Liver (tissue), 9 donors: ENCODE results near the gene MCTP1. TPM values are rescaled to one million over a fixed set of nuclear protein-coding genes. Genes with fewer than 3 reads are reported as not detected.

Experiments
- DNase-seq: peaks from one replicate; pipeline ENCODE4 v3.0.0-alpha.2; 2017; ENCODE audit warnings: low spot score
- H3K27ac ChIP-seq, 2 donors: one replicate each; pipeline ENCODE4 v1.7.0; 2013; ENCODE audit warnings: inconsistent platforms in 2 of 2, low read length in 2 of 2, control low read depth in 1 of 2, low read depth in 1 of 2, mild to moderate bottlenecking in 1 of 2
- H3K27me3 ChIP-seq, 4 donors: one replicate each; pipeline versions ENCODE4 v1.6.1 to v1.7.0; 2013; ENCODE audit warnings: low read length in 3 of 4, inconsistent platforms in 1 of 4, mild to moderate bottlenecking in 1 of 4, moderate library complexity in 1 of 4; ENCODE audit not compliant: control insufficient read depth in 4 of 4, insufficient read depth in 4 of 4
- H3K36me3 ChIP-seq, 4 donors: one replicate each; pipeline versions ENCODE4 v1.6.1 to v1.7.0; 2013; ENCODE audit warnings: low read length in 3 of 4, mild to moderate bottlenecking in 3 of 4, low read depth in 1 of 4, moderate library complexity in 1 of 4; ENCODE audit not compliant: control insufficient read depth in 4 of 4, insufficient read depth in 3 of 4
- H3K4me1 ChIP-seq, 4 donors: one replicate each; pipeline versions ENCODE4 v1.6.1 to v1.7.0; 2013; ENCODE audit warnings: low read length in 3 of 4, mild to moderate bottlenecking in 3 of 4, moderate library complexity in 1 of 4; ENCODE audit not compliant: control insufficient read depth in 4 of 4, insufficient read depth in 4 of 4
- H3K4me3 ChIP-seq, 3 donors: one replicate each; pipeline versions ENCODE4 v1.6.1 to v1.7.0; 2013; ENCODE audit warnings: low read length in 3 of 3, control low read depth in 1 of 3, low read depth in 1 of 3, mild to moderate bottlenecking in 1 of 3
- H3K9ac ChIP-seq, 2 donors: one replicate each; pipeline ENCODE4 v1.7.0; 2013; ENCODE audit warnings: low read length in 2 of 2, mild to moderate bottlenecking in 2 of 2, moderate library complexity in 2 of 2, control low read depth in 1 of 2, low read depth in 1 of 2
- H3K9me3 ChIP-seq, 4 donors: one replicate each; pipeline versions ENCODE4 v1.6.1 to v1.7.0; 2013; ENCODE audit warnings: low read length in 3 of 4; ENCODE audit not compliant: control insufficient read depth in 4 of 4
- ATF3 ChIP-seq: IDR thresholded peaks from 2 replicates; pipeline ENCODE4 v1.6.1; 2016; ENCODE audit warnings: antibody characterized with exemption
- FOXA1 ChIP-seq: IDR thresholded peaks from 2 replicates; pipeline ENCODE4 v1.6.1; 2016; ENCODE audit warnings: antibody characterized with exemption
- FOXA2 ChIP-seq: IDR thresholded peaks from 2 replicates; pipeline ENCODE4 v1.6.1; 2016; ENCODE audit warnings: antibody characterized with exemption
- GABPA ChIP-seq, 2 donors: IDR thresholded peaks in 1 of 2; conservative IDR thresholded peaks in 1 of 2; 2 replicates each; pipeline ENCODE4 v1.6.1; 2016; ENCODE audit warnings: antibody characterized with exemption in 2 of 2, mild to moderate bottlenecking in 1 of 2, moderate library complexity in 1 of 2
- HNF4A ChIP-seq, 2 donors: conservative IDR thresholded peaks; 2 replicates each; pipeline ENCODE4 v1.6.1; 2016; ENCODE audit warnings: antibody characterized with exemption in 2 of 2, mild to moderate bottlenecking in 2 of 2
- HNF4G ChIP-seq: IDR thresholded peaks from 2 replicates; pipeline ENCODE4 v1.6.1; 2016; ENCODE audit warnings: antibody characterized with exemption
- JUND ChIP-seq, 2 donors: IDR thresholded peaks; 2 replicates each; pipeline ENCODE4 v1.6.1; 2016; ENCODE audit warnings: antibody characterized with exemption in 2 of 2
- MAX ChIP-seq: IDR thresholded peaks from 2 replicates; pipeline ENCODE4 v1.6.1; 2016; ENCODE audit warnings: antibody characterized with exemption
- NR2F2 ChIP-seq: IDR thresholded peaks from 2 replicates; pipeline ENCODE4 v1.6.1; 2016; ENCODE audit warnings: antibody characterized with exemption
- REST ChIP-seq: IDR thresholded peaks from 2 replicates; pipeline ENCODE4 v1.6.1; 2016; ENCODE audit warnings: antibody characterized with exemption, mild to moderate bottlenecking
- RXRA ChIP-seq, 2 donors: IDR thresholded peaks; 2 replicates each; pipeline ENCODE4 v1.6.1; 2017 to 2018; ENCODE audit warnings: antibody characterized with exemption in 2 of 2, mild to moderate bottlenecking in 1 of 2
- SP1 ChIP-seq: IDR thresholded peaks from 2 replicates; pipeline ENCODE4 v1.6.1; 2018; ENCODE audit warnings: antibody characterized with exemption, mild to moderate bottlenecking
- TAF1 ChIP-seq: conservative IDR thresholded peaks from 2 replicates; pipeline ENCODE4 v1.6.1; 2016; ENCODE audit warnings: antibody characterized with exemption, mild to moderate bottlenecking
- WGBS: extraction: QIAGEN DNeasy Blood & Tissue Kit; methylation state at CpG from one replicate; pipeline ENCODE4 v1.1.7; 2013; 5-methylcytosine and 5-hydroxymethylcytosine counted together
- polyA plus RNA-seq, 2 donors: library from polyadenylated mRNA; stranded (reverse) in 1 of 2; unstranded in 1 of 2; fragments of 200-250 nt in 1 of 2; fragments of >200 nt in 1 of 2; fragmentation: Nextera tagmentation in 1 of 2; extraction: Ambion mirVana in 1 of 2; gene quantifications; one replicate each; pipeline versions ENCODE4 v1.2.1 to v1.2.3, GENCODE V29; 2013 to 2015
- total RNA-seq, 2 donors: library from RNA; depleted of rRNA; stranded (reverse); fragments of >200 nt; gene quantifications; one replicate each; pipeline ENCODE4 v1.2.3, GENCODE V29; 2014
- donor health status: healthy.
- donor health status: healthy.
- donor health status: healthy.
- donor health status: healthy.
- donor health status: healthy.

MCTP1 gene
- total and polyA plus RNA-seq, 4 donors: 0.67 to 7.6 (median 4.3) TPM

GRCh38 chr5:94815313-94816039, 469.4 kb downstream of the MCTP1 start:
- Histone ChIP-seq H3K27ac (no peak overlapping the region), H3K9ac (no peak overlapping the region), H3K36me3 (no peaks in the 10 kb centered on the region), H3K4me3 (no peak overlapping the region), H3K27me3 (no peaks in the 10 kb centered on the region), H3K9me3 (no peaks in the 10 kb centered on the region), H3K4me1 (no peaks in the 10 kb centered on the region)
- DNase-seq: no peak
- 73% methylated on average over 6 of the region's 6 CpGs for WGBS
- TF ChIP-seq NR2F2: no peak
- no peak for TF ChIP-seq REST

- Histone ChIP-seq H3K4me3 (no peak overlapping the region), H3K27me3 (no peaks in the 10 kb centered on the region), H3K9me3 (no peaks in the 10 kb centered on the region), H3K9ac (no peak overlapping the region), H3K27ac (no peak overlapping the region), H3K4me1 (no peaks in the 10 kb centered on the region), H3K36me3 (no peaks in the 10 kb centered on the region)
- TF ChIP-seq HNF4G (no peak), RXRA (IDR thresholded peaks at IDR 0.05) (no peak), FOXA1 (no peak), JUND (IDR thresholded peaks at IDR 0.05) (no peak), MAX (no peak), REST (no peak), FOXA2 (no peak), TAF1 (no peak), HNF4A (conservative IDR thresholded peaks at IDR 0.05) (no peak), GABPA (IDR thresholded peaks at IDR 0.05 in 1 of 2, conservative IDR thresholded peaks at IDR 0.05 in 1 of 2) (no peak), ATF3 (no peak), NR2F2 (no peak), SP1 (no peak)
- 59% methylated on average over 2 of the region's 2 CpGs for WGBS
- DNase-seq: no peak
Measured at GRCh38 chr5:94812232-94812631, 472.7 kb downstream of the MCTP1 start.
